H1 (cell line): ENCODE data around the gene RFX5. TPM values are rescaled to one million over a fixed set of nuclear protein-coding genes. Genes with fewer than 3 reads are reported as not detected.

Source experiments
- BCL11A ChIP-seq, 2 experiments: IDR thresholded peaks; one replicate each; pipeline ENCODE4 v1.6.1; 2011; ENCODE audit warnings: low read depth in 2 of 2, low read length in 2 of 2, mild to moderate bottlenecking in 2 of 2
- BRCA1 ChIP-seq: IDR thresholded peaks from 2 replicates; pipeline ENCODE4 v1.6.1; 2012; ENCODE audit warnings: low read depth, low read length, improper control_type of control experiment
- CTBP2 ChIP-seq: IDR thresholded peaks from 2 replicates; pipeline ENCODE4 v1.7.0; 2011; ENCODE audit warnings: borderline replicate concordance, mild to moderate bottlenecking, moderate library complexity, mixed read lengths, low read length; ENCODE audit not compliant: insufficient read depth, insufficient read length
- EP300 ChIP-seq, 2 experiments: IDR thresholded peaks; 1 replicate in 1 of 2; 2 replicates in 1 of 2; pipeline ENCODE4 v1.6.1; 2011 to 2012; ENCODE audit warnings: low read depth in 2 of 2, low read length in 2 of 2, mild to moderate bottlenecking in 2 of 2, borderline replicate concordance in 1 of 2, inconsistent platforms in 1 of 2, moderate library complexity in 1 of 2
- FOSL1 ChIP-seq: IDR thresholded peaks from 2 replicates; pipeline ENCODE4 v1.6.1; 2011; ENCODE audit warnings: mild to moderate bottlenecking, low read depth, low read length, moderate library complexity; ENCODE audit not compliant: insufficient read depth
- HDAC2 ChIP-seq, 2 experiments: fragments of 300-600 bp in 1 of 2; sonication (generic) in 1 of 2; IDR thresholded peaks; 2 replicates each; pipeline ENCODE4 v1.6.1; 2011 to 2012; ENCODE audit warnings: low read depth in 2 of 2, low read length in 2 of 2, mild to moderate bottlenecking in 2 of 2, moderate library complexity in 2 of 2, borderline replicate concordance in 1 of 2, inconsistent platforms in 1 of 2
- KDM5A ChIP-seq: fragments of 200-600 bp; IDR thresholded peaks from 2 replicates; pipeline ENCODE4 v1.7.1; 2012; ENCODE audit warnings: mild to moderate bottlenecking, low read length, inconsistent platforms, mixed read lengths
- MAFK ChIP-seq: IDR thresholded peaks from 2 replicates; pipeline ENCODE4 v1.6.1; 2012; ENCODE audit warnings: low read depth, mild to moderate bottlenecking, improper control_type of control experiment, low read length
- PHF8 ChIP-seq: fragments of 200-600 bp; sonication (generic); conservative IDR thresholded peaks from 2 replicates; pipeline ENCODE4 v1.7.1; 2012; ENCODE audit warnings: low read depth, mild to moderate bottlenecking, inconsistent platforms, low read length, moderate library complexity
- RXRA ChIP-seq: IDR thresholded peaks from 2 replicates; pipeline ENCODE4 v1.6.1; 2011; ENCODE audit warnings: low read depth, mild to moderate bottlenecking, low read length, moderate library complexity; ENCODE audit not compliant: insufficient read depth
- SIRT6 ChIP-seq: IDR thresholded peaks from one replicate; pipeline ENCODE4 v1.7.1; 2012; ENCODE audit warnings: low read length, inconsistent platforms
- SP1 ChIP-seq: IDR thresholded peaks from 2 replicates; pipeline ENCODE4 v1.6.1; 2011; ENCODE audit warnings: low read depth, low read length
- SP4 ChIP-seq: IDR thresholded peaks from 2 replicates; pipeline ENCODE4 v1.6.1; 2012; ENCODE audit warnings: low read length, inconsistent platforms
- TAF7 ChIP-seq: optimal IDR thresholded peaks from 2 replicates; pipeline ENCODE3; 2011; ENCODE audit warnings: low read depth, mild to moderate bottlenecking, inconsistent platforms, low read length, moderate library complexity, borderline replicate concordance
- TEAD4 ChIP-seq: IDR thresholded peaks from 2 replicates; pipeline ENCODE4 v1.6.1; 2012; ENCODE audit warnings: low read depth, low read length, inconsistent platforms, mixed read lengths
- YY1 ChIP-seq: IDR thresholded peaks from 2 replicates; pipeline ENCODE4 v1.6.1; 2011; ENCODE audit warnings: low read depth, mild to moderate bottlenecking, low read length
- ZNF274 ChIP-seq: IDR thresholded peaks from 2 replicates; pipeline ENCODE4 v1.7.0; 2012; ENCODE audit warnings: low read length, borderline replicate concordance; ENCODE audit errors: extremely low read depth
- polyA plus RNA-seq, 7 experiments: library from polyadenylated mRNA; depleted of rRNA in 3 of 7; stranded (reverse) in 5 of 7; unstranded in 2 of 7; fragments of >200 nt in 5 of 7; fragments of 200-250 nt in 2 of 7; gene quantifications; 1 replicate in 5 of 7; 2 replicates in 1 of 7; 4 replicates in 1 of 7; pipeline versions ENCODE4 v1.2.1 to v1.2.3, GENCODE V29; 2011 to 2013; ENCODE audit warnings: missing spikeins in 2 of 7, mixed read lengths in 2 of 7
- total RNA-seq: library from RNA; stranded (reverse); fragmentation: NEBNext Ultra II Directional; extraction: Animal tissue kit (Norgen Biotek cat#: 25700); gene quantifications from 2 replicates; pipeline ENCODE4 v1.2.1, GENCODE V29; 2021
- TF ChIP-seq, protein P1 (sequence below): IDR thresholded peaks from 2 replicates; pipeline ENCODE4 v1.6.1; 2011; ENCODE audit warnings: low read length, improper control_type of control experiment
- TF ChIP-seq, protein P2 (sequence below): IDR thresholded peaks from 2 replicates; pipeline ENCODE4 v1.6.1; 2012; ENCODE audit warnings: low read length, inconsistent platforms
- TF ChIP-seq, protein P3 (sequence below): IDR thresholded peaks from 2 replicates; pipeline ENCODE4 v1.6.1; 2011; ENCODE audit warnings: low read depth, mild to moderate bottlenecking, low read length; ENCODE audit not compliant: insufficient read depth

The RFX5 gene
- total and polyA plus RNA-seq, 2 of the 8 experiments (the other 6 are each of a cell fraction or from before 2014, with no cell fraction given), result 27.8 to 59.7 TPM

DNA sequence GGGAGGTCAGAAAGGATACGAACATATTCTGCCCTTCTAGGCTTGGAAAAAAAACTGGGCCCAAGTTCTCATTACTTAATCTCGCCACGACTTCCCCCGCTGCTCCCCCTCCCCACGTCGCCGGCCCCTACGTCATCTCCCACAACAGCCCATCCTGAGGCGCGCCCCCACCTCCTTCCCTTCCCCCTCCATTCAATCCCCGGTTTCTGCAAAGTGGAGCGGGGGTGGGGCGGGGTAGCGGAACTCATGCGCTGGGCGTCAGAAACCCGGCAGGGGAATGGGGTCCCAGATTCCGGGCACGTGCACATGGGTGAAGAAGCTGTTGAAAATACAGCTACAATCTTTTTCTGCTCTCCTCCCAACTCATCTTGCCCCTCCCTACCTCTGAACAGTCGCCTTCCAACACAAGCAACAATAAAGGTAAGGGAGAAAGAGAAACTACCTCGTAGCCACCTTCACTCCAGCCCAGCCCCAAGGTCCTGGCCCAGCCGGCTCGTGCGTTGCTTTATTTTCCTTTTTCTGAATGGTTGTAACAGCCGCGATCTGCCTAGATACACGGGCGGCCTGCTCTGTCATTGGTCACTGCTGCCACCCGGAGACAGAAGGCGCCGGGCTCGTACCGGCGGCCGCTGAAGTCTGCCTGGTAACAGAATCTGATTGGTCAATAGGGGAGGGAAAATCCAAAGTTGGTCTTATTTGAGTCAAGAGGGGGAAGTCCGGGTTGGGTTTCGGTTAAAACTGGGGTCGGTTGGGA lies at the start of gene RFX5 (continued):
- peak; percentile 74 to 97 for TF ChIP-seq EP300 (IDR thresholded peaks at IDR 0.05; ENCODE audit: borderline replicate concordance in 1 of 2, low read depth in 2 of 2, low read length in 2 of 2)
- TF ChIP-seq HDAC2 (IDR thresholded peaks at IDR 0.05; ENCODE audit: borderline replicate concordance in 1 of 2, low read depth in 2 of 2, low read length in 2 of 2), result peak; percentile 45 to 75; a peak in 2 of 4 replicates
- no peak for TF ChIP-seq ZNF274
- TF ChIP-seq SIRT6, result no peak
- TF ChIP-seq SP4, result no peak
- TF ChIP-seq MAFK, result no peak
- peak; percentile 74 for TF ChIP-seq SP1
- TF ChIP-seq, protein P1, sequence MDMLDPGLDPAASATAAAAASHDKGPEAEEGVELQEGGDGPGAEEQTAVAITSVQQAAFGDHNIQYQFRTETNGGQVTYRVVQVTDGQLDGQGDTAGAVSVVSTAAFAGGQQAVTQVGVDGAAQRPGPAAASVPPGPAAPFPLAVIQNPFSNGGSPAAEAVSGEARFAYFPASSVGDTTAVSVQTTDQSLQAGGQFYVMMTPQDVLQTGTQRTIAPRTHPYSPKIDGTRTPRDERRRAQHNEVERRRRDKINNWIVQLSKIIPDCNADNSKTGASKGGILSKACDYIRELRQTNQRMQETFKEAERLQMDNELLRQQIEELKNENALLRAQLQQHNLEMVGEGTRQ, result no peak
- TF ChIP-seq, protein P2, sequence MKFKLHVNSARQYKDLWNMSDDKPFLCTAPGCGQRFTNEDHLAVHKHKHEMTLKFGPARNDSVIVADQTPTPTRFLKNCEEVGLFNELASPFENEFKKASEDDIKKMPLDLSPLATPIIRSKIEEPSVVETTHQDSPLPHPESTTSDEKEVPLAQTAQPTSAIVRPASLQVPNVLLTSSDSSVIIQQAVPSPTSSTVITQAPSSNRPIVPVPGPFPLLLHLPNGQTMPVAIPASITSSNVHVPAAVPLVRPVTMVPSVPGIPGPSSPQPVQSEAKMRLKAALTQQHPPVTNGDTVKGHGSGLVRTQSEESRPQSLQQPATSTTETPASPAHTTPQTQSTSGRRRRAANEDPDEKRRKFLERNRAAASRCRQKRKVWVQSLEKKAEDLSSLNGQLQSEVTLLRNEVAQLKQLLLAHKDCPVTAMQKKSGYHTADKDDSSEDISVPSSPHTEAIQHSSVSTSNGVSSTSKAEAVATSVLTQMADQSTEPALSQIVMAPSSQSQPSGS, result peak; percentile 73; the same call in 1 of the 2 replicates
- peak; percentile 88 for TF ChIP-seq PHF8
- TF ChIP-seq TAF7, result peak; percentile 72
- TF ChIP-seq YY1, result no peak; the same call in 1 of the 2 replicates
- no peak for TF ChIP-seq RXRA
- TF ChIP-seq, protein P3, sequence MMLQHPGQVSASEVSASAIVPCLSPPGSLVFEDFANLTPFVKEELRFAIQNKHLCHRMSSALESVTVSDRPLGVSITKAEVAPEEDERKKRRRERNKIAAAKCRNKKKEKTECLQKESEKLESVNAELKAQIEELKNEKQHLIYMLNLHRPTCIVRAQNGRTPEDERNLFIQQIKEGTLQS, result no peak
- TF ChIP-seq BRCA1, result no peak
- no peak for TF ChIP-seq BCL11A (IDR thresholded peaks at IDR 0.05; ENCODE audit: low read depth in 2 of 2, low read length in 2 of 2)
- TF ChIP-seq FOSL1, result no peak
- TF ChIP-seq TEAD4, result no peak
- TF ChIP-seq KDM5A, result no peak
- TF ChIP-seq CTBP2, result no peak
